Panc1 (cell line): ENCODE data around the gene LONRF2.

Experiments used
- POLR2AphosphoS5 ChIP-seq: IDR thresholded peaks from 2 replicates; pipeline ENCODE4 v1.6.1; 2012; ENCODE audit warnings: mild to moderate bottlenecking, low read depth, low read length, moderate library complexity
- TF ChIP-seq, protein P1 (sequence below): fragments of 450-650 bp; IDR thresholded peaks from 2 replicates; pipeline ENCODE4 v1.5.1; 2017; ENCODE audit warnings: mild to moderate bottlenecking
- TF ChIP-seq, protein P2 (sequence below), 2 experiments: IDR thresholded peaks; 2 replicates each; pipeline ENCODE4 v1.6.1; 2011 to 2012; ENCODE audit warnings: low read depth in 2 of 2, control low read depth in 1 of 2, low read length in 1 of 2, mild to moderate bottlenecking in 1 of 2, moderate library complexity in 1 of 2; ENCODE audit not compliant: insufficient read depth in 1 of 2

DNA sequence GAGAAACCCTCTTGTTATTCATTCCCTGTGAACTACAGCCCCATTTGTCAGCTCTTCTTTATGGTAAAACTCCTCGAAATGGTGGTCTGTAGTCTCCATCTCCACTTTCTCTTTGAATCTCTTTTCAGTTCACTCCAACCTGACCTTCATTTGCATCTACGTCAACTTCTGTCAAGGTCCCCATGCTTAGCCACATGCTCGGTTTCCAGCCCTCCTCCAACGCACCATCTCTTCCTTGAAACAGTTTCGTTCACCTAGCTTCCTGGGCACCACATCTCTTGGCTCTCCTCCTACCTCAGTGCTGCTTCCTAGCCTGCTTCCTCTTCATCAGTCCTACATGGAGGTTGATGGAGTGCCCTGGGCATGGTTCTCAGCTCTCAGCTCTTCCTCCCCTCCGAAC is 98.8 kb downstream of the LONRF2 start:
- TF ChIP-seq, protein P1, sequence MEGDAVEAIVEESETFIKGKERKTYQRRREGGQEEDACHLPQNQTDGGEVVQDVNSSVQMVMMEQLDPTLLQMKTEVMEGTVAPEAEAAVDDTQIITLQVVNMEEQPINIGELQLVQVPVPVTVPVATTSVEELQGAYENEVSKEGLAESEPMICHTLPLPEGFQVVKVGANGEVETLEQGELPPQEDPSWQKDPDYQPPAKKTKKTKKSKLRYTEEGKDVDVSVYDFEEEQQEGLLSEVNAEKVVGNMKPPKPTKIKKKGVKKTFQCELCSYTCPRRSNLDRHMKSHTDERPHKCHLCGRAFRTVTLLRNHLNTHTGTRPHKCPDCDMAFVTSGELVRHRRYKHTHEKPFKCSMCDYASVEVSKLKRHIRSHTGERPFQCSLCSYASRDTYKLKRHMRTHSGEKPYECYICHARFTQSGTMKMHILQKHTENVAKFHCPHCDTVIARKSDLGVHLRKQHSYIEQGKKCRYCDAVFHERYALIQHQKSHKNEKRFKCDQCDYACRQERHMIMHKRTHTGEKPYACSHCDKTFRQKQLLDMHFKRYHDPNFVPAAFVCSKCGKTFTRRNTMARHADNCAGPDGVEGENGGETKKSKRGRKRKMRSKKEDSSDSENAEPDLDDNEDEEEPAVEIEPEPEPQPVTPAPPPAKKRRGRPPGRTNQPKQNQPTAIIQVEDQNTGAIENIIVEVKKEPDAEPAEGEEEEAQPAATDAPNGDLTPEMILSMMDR = no peak
- no peak for TF ChIP-seq POLR2AphosphoS5
- TF ChIP-seq, protein P2, sequence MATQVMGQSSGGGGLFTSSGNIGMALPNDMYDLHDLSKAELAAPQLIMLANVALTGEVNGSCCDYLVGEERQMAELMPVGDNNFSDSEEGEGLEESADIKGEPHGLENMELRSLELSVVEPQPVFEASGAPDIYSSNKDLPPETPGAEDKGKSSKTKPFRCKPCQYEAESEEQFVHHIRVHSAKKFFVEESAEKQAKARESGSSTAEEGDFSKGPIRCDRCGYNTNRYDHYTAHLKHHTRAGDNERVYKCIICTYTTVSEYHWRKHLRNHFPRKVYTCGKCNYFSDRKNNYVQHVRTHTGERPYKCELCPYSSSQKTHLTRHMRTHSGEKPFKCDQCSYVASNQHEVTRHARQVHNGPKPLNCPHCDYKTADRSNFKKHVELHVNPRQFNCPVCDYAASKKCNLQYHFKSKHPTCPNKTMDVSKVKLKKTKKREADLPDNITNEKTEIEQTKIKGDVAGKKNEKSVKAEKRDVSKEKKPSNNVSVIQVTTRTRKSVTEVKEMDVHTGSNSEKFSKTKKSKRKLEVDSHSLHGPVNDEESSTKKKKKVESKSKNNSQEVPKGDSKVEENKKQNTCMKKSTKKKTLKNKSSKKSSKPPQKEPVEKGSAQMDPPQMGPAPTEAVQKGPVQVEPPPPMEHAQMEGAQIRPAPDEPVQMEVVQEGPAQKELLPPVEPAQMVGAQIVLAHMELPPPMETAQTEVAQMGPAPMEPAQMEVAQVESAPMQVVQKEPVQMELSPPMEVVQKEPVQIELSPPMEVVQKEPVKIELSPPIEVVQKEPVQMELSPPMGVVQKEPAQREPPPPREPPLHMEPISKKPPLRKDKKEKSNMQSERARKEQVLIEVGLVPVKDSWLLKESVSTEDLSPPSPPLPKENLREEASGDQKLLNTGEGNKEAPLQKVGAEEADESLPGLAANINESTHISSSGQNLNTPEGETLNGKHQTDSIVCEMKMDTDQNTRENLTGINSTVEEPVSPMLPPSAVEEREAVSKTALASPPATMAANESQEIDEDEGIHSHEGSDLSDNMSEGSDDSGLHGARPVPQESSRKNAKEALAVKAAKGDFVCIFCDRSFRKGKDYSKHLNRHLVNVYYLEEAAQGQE (IDR thresholded peaks at IDR 0.05; ENCODE audit: insufficient read depth in 1 of 2, low read depth in 2 of 2, low read length in 1 of 2) = no peak
